NCI-H2196 treated with DMSO at 0.1 percent for 48 hours (cell line): ENCODE data around the gene NOTCH1.

ENCODE experiments used
- DNase-seq: peaks from one replicate; lab custom pipeline; 2025; ENCODE audit not compliant: unreplicated experiment; lab: John Stamatoyannopoulos, UW

The NOTCH1 gene

DNA sequence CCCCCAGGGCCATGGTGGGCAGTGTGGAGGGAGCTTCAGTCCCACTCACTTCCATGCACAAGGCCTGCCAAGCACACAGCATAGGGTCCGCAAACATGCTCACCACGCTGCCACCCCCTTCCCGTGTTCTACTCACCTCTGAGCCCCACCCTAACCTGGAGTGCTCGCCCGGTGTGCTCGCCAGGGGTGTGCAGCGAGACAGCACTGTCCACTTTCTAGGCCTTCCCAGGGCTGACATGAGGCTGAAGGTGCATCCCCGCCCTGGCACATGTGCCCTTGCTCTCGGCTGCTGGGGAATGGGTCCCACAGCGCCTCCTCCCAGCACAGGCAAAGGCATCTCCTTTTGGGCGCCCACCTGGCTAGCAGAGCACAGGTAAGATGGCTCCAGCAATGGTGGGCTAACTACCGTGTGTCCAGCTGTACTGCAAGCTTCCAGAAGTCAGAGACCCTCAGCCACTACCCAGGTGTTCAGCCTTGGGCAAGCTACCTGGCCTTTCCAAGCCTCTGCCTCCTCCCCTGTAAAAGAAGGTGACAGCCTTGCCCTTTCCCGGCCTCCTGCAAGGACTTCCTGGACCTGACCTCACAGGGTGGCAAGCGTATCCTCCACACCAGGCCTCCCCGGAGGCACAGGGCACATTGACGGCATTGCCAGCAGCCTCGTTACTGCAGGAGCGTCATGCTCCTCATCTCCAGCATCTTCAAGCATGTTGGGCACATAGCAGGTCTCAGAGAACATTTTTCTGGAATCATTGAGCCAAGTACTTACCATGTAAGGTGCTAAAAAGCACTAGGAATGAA lies 58.8 kb downstream of the NOTCH1 start:
- DNase-seq = no peak

DNA sequence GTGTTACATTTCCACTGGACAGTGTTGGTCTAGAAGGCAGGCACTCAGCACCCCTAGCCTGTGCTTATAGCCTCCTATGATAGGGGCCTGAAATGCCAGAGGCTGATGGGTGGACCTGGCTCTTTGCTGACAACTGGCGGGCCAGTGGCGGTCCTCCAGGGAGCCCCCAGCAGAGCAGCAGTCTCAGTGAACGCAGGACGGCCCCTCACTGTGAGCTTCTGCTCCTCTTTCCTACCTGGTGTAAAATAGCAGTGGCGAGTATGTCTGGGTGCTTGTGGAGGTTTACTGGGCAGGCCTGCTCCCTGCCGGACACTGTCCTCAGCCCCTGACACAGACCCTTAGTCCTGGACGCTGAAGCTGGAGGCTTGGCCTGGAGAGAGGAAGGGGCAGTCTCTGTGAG lies 59.7 kb downstream of the NOTCH1 start:
- no peak for DNase-seq

DNA sequence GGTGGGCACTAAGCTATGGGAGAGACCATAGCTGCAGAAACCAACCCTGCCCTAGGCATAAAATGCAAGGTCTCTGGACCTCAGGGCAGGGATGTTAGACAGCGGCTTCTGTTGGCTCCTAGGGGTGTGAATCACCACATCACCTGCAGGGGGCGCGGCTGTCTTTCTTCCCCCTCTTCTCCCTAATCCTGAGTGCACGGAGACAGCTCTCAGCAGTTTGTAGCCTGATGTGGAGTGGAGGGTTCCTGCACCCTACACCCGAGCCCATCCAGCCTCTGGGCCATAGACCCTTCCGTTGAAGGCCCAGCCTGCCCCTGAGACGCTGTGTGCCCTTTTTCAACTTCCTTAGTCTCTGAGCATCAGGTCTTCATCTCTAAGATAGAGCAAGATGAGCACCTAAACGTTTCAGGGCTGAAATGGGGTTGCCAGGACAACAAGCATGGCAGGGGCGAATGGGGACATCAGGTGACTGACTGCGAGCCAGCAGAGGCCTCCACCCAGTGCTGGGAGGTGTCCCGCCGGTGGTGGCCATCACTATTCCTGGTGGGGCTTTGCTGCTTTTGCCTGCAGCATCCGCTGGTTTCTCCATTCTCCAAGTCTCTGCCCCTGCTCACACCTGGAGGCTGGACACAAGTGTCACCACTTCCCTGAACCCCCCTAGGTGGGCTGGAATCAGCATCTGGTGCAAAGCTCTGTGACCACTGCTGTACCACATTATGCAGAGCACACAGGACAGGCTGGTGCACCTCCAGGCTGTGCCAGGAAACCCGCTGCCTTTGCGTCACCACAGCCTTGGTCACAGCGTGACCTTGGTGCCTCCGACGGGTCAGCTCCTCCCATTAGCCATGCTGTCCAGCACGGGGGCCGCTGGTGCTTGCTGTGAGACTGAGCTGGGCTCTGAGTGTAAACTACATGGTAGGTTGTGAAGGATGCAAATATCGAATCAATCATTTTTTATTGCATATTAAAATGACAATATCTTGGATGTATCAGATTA lies 60.5 kb downstream of the NOTCH1 start:
- DNase-seq = peak; percentile 70

DNA sequence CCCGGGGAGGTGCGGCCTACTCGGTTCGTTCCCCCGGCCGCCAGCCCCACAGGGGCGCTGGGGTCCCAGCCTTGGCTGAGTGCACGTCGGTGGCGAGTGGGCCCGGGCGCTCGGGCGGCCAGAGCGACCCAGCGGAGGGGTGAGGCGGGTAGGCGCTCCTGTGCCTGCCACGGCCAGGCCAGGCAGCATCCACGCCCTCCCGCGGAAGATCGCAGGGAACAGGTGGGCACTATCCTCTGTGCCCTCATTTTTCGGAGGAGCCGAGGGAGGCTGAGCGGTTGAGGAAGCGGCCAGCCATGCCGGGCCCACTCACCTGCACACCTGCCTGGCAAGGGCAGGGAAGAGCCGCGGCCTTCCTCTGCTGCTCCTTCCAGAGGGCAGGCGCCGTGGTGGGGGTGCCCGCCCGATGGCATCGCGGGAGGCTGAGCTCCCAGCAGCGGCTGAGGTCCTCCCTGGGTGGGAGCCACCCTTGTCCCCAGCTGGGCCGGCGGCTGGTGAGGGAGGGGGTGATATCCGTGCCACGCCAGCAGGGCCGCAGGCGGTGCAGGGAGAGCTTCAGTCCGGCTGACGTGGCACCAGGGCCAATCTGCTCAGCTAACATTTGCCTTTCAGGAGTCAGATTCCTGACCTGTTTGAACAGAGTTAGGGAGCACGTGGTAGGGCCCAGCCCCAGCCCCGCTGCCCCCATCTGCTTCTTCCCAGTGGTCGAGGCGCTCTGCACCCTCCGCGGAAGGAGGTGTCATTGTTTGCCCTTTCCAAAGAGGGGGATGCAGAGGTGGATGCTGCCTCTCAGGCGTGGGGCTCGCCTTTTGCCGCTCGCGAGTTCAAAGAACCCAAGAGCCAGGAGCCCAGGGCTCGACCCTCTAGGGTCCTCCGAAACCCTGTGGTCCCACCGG lies 61.4 kb downstream of the NOTCH1 start:
- peak; percentile 19 for DNase-seq

DNA sequence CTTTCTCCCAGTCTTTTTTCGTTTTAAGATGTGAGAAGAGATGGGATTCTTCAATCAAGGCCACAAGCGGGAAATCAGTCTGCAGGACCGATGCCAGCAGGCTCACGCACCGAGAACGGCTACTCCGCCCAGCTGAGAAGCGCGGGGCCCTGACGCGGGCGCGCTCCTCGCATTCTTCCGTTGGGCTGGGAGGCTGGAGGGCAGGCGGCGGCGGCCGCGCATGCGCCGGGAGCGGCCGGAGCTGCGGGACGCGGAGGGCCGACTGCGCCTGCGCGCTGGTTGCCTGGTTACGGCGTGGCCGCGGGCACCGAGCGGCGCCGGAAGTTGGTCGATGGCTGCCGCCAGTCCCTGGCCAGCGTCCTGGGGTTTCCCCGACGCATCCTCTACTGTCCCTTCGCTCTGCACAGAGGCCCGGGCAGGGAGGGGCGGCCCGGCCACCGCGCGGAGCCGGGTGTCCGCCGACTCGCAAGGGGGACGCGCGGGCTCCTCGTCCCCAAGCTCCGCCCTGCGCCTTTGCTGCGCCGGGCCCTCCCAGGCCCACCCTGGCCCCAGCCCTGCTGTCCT lies 62.2 kb downstream of the NOTCH1 start:
- peak; percentile 86 for DNase-seq

DNA sequence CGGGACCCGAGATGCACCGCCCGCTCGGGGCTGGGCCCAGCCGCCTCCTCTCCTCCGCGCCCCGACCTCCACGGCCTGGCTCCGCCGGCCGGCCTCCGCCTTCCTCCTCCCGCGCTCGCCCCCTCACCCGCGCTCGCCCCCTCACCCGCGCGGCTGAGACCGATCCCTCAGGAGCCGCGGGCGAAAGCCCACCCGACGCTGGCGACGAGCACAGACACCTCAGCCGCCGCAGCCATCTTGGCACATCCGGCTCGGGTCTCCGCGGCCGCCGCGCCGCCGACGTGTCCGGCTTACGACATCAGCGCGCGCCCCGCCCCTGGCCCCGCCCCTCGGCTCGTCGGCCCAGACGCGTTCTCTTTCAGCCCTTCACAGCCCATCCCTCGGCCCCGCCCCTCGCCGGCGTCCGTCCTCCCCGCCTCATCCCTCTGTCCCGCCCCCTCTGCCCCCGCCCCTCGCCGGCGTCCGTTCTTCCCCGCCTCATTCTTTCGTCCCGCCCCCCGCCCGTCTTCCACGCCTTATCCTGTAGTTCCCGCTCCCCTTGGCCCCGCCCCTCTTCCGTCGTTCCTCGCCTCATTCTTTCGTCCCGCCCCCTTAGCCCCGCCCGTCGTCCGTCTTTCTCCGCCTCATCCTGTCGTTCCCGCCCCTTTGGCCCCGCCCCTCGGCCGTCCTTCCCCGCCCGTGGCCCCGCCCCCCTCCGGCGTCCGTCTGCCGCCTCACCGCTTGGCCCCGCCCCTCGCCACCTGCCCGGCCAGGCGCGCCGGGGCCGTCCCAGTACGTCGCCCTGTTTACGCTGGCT lies 62.9 kb downstream of the NOTCH1 start, which contains the start of gene SEC16A:
Gene SEC16A (minus strand): TSS at position 248 of the 796 bp plus-strand sequence. CDS start 5,425 bp downstream, outside the sequence.
- DNase-seq = peak; percentile 99

DNA sequence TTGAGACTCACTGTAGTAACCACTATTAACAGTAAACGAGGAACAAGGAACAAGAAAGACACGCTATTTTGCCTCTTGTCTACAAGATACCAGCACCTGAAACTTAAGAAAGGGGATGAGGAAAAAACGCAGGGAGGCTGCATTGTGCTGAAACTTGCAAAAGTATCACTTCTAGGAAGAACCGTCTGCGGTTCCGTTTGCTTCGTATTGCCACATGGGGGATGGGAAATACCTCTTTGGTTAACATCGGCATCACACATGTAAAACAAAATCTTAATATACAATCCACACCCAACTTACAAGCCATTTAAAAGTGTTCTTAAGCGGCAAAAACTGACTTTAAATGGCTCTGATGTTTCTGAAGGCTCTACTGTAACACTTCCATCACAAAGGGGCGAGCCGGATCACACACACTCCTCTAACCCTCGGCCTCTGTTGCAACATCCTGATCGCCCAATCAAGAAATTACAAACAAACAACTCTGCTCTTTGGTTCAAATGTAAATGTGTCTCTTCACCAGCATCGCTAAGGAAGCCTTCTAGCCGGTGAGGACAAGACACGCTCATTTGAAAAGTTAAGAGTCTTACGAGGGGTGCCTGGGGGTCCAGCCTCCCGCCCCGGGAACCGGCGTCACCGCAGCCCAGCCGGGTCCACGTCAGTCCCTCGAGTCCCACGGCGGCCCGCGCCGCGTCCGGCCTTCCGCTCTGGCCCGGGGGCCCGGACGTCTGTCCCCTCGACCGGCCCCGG lies 63.6 kb downstream of the NOTCH1 start:
- no peak for DNase-seq

DNA sequence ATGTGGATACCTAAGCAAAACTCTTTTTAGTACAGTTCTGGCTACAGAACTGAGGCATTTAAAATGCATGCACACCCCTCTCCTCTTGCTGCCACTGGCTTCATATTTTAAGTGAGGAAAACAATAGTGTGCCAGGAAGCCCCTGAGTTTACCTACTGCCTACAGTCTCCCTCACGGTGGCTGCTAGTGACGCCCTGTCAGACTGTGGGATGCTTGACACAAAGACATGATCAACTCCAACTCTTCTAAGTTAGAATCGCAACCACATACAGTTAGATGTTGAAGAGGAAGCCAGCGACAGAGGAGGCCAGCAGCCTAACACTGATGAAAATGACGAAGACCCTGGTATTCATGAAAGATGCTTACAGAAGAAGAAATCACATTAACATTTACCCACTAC lies 64.3 kb downstream of the NOTCH1 start:
- DNase-seq = no peak

DNA sequence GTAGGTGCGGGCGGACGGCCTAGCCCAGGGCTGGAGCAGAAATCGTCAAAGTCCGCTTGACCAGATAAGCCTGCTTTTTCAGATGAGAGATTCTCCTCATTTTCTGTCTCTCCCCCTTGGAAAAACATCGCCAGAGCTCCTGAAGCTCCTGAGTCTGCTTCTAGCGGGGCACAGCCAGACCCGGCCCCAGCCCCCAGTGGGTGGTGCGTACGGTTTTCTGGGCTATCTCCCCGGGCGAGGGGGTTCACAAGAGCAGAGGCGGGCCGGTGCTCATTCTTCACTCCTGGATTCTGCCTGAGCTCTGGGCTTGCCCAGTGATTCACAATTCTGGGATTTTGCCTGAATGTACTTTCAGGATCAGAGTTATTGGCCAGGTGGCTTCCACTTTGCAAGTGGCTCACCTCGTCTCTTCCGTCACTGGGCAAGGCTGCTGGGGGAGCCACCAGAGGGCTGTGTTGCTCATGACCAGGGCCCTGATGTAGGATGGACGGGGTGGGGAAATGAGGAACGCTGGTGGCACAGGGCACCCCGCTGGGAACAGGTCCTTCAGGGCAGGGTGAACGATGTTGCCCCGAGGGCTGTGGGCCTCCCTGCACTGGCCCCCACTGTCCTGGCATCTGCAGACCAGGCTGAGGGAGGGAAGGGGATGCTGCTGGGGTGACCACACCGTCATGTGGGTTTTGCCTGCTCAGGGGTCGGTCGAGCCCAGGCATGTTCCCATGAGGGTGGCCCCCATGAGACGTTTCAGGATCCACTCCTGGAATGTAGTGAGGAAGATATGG lies 69.3 kb downstream of the NOTCH1 start:
- DNase-seq = no peak

DNA sequence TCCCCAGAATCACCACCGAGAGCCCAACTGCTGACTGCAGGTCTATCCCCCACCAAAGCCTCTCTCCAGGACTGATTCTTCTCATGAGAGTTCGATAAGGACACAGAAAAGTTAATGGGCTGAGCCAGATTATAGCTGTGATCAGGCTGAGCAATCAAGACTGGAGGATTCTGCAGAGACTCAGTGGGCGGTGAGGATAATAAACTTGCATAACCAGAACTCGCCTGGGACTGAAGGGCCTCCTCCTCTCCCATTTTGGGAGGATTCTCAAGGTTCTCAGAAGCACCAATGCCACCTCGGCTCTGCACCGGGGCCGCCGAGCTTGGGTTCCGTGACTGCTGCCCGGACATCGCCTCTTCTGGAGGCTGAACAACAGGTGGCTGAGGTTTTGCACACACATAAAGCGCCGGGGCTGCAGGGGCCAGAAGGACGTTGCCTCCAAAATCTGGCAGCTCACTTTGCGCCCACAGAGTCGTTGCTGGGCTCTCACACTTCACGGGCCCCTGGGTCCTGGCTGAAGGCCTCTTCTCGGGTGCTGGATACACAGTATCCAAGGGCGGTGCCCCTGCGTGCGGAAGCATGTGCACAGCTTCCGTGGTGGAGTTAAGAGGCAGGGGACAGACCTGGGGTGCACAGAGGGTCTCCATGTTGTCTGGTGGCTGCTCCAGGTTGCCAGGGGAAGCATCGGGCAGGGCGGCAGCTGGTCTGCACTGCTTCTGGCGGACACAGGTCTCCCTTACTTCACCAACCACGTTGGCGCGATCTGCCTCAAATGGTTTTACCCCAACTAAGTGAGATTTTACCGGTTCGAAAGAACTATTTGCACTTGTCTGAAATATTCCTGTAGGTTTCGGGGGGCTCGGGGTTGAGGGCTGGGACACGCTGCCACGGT lies 70.6 kb downstream of the NOTCH1 start:
- no peak for DNase-seq

DNA sequence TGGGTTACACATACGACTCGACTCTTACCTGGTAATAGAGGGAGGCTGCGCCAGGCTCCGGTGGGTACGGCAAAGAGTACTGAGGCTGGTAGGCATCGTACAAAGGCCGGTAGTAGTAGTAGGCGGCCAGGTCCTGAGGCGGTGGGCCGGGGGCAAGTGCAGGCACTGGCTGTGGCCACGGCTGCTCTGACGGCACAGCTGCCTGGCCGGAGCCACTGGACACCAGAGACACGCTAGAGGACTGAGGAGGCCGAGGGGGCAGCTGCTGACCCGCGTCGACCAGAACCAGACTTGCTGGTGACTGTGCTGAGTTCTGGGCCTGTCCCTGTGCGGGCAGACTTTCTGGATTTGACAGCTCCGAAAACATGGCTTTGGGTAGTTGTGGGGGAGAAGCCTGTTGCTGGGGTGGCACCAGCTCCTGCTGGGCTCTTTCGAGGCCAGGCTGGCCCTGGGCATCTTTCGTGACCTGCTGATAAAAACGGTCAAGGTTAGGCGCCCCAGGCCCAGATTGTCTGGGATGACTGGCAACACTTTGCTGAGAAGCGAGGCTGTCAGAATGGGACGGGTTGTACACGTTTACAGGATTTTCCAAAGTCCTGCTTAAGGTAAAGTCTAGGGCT lies 71.7 kb downstream of the NOTCH1 start:
- no peak for DNase-seq

DNA sequence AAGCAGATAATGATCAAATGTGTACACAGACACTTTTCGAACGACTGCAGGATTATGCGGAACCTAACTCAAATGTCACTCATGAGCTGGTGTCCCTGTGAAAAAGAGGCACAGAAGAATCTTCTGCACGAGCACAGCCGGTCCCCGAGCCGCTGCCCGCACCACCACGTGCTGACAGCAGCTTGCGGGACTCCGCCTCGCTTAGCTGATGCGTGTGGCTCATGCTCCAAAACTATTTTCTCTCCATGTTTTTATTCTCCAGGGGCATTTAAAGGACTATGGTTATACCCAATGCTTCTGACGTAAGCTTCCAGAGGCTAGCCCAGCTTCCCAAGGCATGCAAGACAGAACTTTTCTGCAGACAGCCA lies 72.5 kb downstream of the NOTCH1 start:
- DNase-seq = no peak

DNA sequence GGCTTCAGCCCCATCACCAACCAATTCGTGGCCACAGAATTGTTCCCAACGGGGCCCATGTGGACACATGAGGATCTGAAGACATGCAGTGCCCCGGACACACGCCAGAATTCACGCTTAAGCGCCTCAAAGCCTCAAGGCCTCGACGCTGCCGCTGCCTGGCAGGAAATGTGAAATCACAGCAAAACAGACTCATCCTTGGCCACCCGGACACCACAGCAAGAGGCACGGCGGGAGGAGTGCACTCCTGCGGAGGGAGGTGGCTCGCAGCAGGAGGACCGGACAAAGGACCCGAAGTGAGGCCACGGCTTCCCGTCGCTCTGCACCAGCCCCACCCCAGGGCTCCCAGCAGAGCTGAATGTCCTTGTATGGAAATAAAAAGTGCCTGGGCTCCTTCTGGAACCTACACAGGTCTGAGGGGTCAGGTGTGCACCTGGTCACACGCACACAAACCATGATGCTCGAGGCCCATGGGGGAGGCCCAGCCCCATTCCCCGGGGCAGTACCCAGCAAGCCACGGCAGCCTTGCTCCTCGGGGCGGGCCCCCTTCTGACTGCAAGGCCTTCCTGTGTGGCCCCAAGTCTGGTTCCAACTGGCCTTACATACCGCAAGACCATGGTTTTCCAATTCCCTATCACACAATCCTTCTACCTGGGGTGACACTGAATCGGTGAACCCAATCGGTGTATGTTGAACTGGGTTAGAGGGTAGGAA lies 73.1 kb downstream of the NOTCH1 start:
- DNase-seq = no peak

DNA sequence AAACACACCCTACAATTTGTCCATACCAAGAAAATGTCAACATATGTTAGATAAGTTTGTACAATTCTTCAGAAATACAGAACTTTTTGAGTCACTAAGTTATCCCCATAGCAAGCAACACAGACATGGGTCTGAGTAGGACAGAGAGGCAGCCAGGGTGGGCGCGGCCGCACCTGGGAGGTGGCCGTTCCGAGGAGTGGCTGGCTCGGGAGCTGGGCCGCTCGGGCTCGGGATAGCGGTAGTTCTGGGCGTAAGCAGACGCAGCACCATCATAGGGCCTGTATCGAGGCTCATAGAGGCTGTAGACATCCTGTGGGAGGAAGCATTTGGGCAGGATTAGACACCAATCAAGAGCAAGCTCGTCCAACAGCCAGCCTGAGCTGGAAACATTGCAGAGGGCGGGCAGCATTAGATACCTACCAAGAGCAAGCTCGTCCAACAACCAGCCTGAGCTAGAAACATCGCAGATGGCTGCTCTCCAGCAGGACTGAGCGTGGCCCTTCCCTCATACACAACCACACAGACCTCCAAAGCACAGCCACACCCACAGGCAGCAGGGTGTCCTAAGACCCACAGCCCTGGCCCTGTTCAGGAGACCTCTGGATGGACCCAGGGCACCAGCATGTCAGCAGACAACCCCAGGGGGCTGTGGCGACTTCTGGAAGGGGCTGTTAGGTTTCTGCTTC lies 73.9 kb downstream of the NOTCH1 start:
- DNase-seq = no peak

DNA sequence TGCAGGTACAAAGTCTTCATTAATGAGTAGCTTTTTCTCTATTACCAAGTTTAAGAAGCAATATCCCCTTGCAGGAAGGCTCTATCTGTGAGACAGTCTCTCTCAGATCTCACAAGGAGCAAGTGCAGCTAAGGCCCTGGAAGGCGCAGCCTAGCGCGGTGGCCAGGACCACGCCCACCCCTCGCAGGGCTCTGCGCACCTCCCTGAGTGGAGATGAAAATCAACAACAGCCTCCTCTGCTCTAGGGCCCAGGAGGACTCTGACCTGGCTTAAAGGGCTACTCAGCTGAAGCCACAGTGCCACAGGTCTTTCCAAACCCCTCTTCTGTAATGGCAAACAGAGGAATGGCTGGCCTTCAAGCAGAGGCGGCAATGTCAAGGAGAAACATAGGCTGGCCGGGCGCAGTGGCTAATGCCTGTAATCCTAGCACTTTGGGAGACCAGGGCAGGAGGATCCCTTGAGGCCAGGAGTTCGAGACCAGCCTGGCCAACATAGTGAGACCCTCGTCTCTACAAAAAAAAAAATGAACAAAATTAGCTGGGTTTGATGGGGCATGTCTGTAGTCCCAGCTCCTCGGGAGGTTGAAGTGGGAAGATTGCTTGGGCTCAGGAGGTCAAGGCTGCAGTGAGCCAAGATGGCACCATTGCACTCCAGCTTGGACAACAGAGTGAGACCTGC lies 74.9 kb downstream of the NOTCH1 start:
- DNase-seq = no peak
